BE2C (cell line): ENCODE data around the gene AGR2.

Experiments
- DNase-seq: peaks from one replicate; pipeline ENCODE4 v3.0.0-alpha.2; 2020
- H3K27me3 ChIP-seq: fragments of 250-450 bp; sonication (Bioruptor Pico); 2 replicates; pipeline ENCODE4 v1.5.1; 2020; ENCODE audit warnings: mild to moderate bottlenecking
- H3K36me3 ChIP-seq: fragments of 250-450 bp; sonication (Bioruptor Pico); 2 replicates; pipeline ENCODE4 v1.5.1; 2020; ENCODE audit warnings: mild to moderate bottlenecking
- H3K4me1 ChIP-seq: fragments of 250-450 bp; sonication (Bioruptor Pico); 2 replicates; pipeline ENCODE4 v1.5.1; 2020
- H3K4me3 ChIP-seq: 2 replicates; pipeline ENCODE4 v1.5.1; 2011; ENCODE audit warnings: low read depth, low read length
- H3K9me3 ChIP-seq: fragments of 250-450 bp; sonication (Bioruptor Pico); 2 replicates; pipeline ENCODE4 v1.5.1; 2020
- TF ChIP-seq, protein P1 (sequence below): IDR thresholded peaks from 2 replicates; pipeline ENCODE4 v1.5.1; 2012; ENCODE audit warnings: mild to moderate bottlenecking, low read depth, low read length

AGR2 gene

DNA sequence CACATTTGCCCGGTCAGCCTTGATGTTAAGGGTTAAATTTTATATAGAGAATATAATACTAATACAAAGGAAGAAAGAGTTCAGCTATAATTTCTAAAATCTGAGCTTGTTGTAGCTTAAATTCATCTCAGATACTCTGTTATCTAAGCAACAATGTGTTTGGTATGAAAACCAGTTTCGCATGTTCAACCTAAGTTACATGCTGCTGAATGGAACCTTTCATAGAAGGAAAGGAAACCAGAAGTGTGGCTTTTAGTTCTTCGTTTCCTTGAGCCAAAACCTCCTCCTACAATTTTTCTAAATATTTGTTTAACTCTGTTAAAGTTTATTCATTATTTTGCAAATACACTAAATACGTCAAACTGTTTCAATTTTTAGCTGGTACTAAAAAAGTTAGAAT, 18.5 kb downstream of the AGR2 start:
- DNase-seq = no peak
- TF ChIP-seq, protein P1, sequence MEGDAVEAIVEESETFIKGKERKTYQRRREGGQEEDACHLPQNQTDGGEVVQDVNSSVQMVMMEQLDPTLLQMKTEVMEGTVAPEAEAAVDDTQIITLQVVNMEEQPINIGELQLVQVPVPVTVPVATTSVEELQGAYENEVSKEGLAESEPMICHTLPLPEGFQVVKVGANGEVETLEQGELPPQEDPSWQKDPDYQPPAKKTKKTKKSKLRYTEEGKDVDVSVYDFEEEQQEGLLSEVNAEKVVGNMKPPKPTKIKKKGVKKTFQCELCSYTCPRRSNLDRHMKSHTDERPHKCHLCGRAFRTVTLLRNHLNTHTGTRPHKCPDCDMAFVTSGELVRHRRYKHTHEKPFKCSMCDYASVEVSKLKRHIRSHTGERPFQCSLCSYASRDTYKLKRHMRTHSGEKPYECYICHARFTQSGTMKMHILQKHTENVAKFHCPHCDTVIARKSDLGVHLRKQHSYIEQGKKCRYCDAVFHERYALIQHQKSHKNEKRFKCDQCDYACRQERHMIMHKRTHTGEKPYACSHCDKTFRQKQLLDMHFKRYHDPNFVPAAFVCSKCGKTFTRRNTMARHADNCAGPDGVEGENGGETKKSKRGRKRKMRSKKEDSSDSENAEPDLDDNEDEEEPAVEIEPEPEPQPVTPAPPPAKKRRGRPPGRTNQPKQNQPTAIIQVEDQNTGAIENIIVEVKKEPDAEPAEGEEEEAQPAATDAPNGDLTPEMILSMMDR = no peak
- Histone ChIP-seq H3K27me3 (no peaks in the 10 kb centered on the region), H3K9me3 (no peaks in the 10 kb centered on the region), H3K4me3 (no peak overlapping the region), H3K4me1 (no peaks in the 10 kb centered on the region), H3K36me3 (no peaks in the 10 kb centered on the region)

DNA sequence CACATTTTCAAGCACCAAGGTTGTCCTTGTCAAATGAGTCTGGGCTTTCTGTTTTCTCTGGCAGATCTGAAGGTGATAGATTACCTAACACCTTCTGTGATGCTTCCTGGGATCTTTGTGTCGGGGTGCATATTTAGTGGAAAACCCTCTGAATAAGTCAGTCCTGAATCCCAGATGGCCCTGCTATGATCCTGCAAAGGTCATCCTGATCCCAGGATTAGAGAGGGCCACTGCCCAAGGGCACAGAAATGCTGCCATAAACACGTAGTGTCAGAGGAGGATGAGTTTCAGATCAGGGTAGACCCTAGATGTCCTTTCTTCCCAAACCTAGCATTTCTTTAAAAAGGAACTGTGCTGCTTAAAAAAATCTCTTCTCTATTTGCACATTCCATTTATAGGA, 19.0 kb downstream of the AGR2 start:
- TF ChIP-seq, protein P1 = no peak
- H3K36me3 ChIP-seq = no peaks in the 10 kb centered on the region
- H3K27me3 ChIP-seq = no peaks in the 10 kb centered on the region
- no peaks in the 10 kb centered on the region for H3K9me3 ChIP-seq
- DNase-seq = no peak
- H3K4me3 ChIP-seq = no peak overlapping the region
- H3K4me1 ChIP-seq = no peaks in the 10 kb centered on the region

DNA sequence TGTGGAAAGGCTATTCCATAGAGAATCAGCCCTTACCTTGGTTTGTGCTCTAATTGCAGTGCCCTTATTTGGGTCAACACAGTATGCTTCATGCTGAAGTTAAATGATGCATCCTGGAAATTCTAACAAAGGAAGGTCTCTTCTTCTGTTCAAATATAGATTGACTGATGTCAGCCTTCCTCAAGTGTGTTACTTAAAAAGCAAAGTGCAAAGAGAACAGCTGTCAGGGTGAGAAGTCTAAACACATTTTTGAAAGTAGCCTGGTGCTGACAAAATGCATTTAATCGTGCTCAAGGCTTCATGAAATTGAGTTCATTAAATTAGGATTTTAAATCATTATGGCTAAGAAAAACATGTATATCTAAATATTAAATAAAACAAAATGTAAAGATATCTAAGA, 19.5 kb downstream of the AGR2 start:
- H3K4me3 ChIP-seq = no peak overlapping the region
- H3K4me1 ChIP-seq = no peaks in the 10 kb centered on the region
- TF ChIP-seq, protein P1 = no peak
- no peaks in the 10 kb centered on the region for H3K36me3 ChIP-seq
- H3K27me3 ChIP-seq = no peaks in the 10 kb centered on the region
- no peaks in the 10 kb centered on the region for H3K9me3 ChIP-seq
- no peak for DNase-seq

DNA sequence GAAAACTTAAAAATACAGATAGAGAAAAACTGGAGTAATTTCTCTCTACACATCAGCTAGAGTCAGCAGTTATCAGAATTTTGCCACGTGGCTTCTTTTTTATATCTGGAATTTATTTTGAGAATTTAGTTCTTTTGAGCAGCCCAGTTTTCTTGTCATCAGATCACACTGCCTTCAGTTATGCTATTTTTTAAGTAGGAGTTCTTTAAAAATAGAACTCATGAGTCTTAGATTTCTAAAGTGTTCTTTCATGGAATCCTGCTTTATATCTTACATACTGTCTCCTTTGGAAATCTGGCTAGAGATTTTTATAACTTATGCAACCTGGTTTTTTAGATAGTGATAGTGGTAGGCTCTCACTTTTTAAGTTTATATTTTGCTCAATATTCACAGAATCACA, 24.2 kb downstream of the AGR2 start:
- no peak for DNase-seq
- no peaks in the 10 kb centered on the region for H3K36me3 ChIP-seq
- TF ChIP-seq, protein P1 = no peak

DNA sequence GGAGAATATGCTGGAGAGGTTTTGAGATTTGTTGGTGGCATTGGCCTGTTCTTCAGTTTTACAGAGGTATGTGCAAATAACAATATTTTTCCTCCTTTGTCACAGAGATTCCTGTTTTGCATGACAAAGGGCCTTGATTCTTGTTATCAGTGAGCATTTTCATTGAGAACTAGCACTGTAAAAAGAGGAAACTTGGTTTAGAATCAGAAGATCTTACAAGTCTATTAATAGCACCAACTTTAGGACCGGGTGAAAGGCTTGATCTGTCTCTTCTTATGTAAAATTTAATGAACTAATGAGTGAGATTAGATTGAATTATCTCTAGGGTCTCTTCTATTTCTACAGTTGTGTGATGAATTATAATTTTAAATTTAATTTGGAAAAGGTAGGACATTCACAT, 25.7 kb downstream of the AGR2 start:
- TF ChIP-seq, protein P1 = no peak
- Histone ChIP-seq H3K27me3 (no peaks in the 10 kb centered on the region), H3K4me1 (no peaks in the 10 kb centered on the region), H3K9me3 (no peaks in the 10 kb centered on the region), H3K36me3 (no peaks in the 10 kb centered on the region), H3K4me3 (no peak overlapping the region)
- DNase-seq = no peak

More for the DNA sequence above, 24.2 kb downstream of the AGR2 start:
- Histone ChIP-seq H3K9me3 (no peaks in the 10 kb centered on the region), H3K27me3 (no peaks in the 10 kb centered on the region), H3K4me3 (no peak overlapping the region), H3K4me1 (no peaks in the 10 kb centered on the region)

- no peak overlapping the region for H3K4me3 ChIP-seq
- H3K4me1 ChIP-seq = no peaks in the 10 kb centered on the region
- no peaks in the 10 kb centered on the region for H3K36me3 ChIP-seq
- DNase-seq = no peak
- no peaks in the 10 kb centered on the region for H3K9me3 ChIP-seq
- H3K27me3 ChIP-seq = no peaks in the 10 kb centered on the region
- TF ChIP-seq, protein P1 = no peak
Observed at GRCh38 chr7:16778476-16778875, 26.3 kb downstream of the AGR2 start.
